AG09319 (cell line): ENCODE data around the gene SBDS.
"Not testable (repeated sequence)": the region's sequence is repeated elsewhere in the genome, so short reads cannot be mapped to it uniquely, and the experiment has no call there.

Experiments used
- DNase-seq: peaks from one replicate; pipeline ENCODE4 v3.0.0-alpha.2; 2010; ENCODE audit warnings: low read depth; ENCODE audit errors: extremely low read depth
- CTCF ChIP-seq: IDR thresholded peaks from 2 replicates; pipeline ENCODE4 v1.5.1; 2011; ENCODE audit warnings: low read depth, mild to moderate bottlenecking, inconsistent platforms, low read length, moderate library complexity

The SBDS gene

GRCh38 chr7:66995050-66995776 lies at the start of gene SBDS:
SBDS (minus strand) TSS chr7:66995586; CDS start chr7:66995417, 169 bp downstream.
- DNase-seq, result peak; percentile 96

DNA sequence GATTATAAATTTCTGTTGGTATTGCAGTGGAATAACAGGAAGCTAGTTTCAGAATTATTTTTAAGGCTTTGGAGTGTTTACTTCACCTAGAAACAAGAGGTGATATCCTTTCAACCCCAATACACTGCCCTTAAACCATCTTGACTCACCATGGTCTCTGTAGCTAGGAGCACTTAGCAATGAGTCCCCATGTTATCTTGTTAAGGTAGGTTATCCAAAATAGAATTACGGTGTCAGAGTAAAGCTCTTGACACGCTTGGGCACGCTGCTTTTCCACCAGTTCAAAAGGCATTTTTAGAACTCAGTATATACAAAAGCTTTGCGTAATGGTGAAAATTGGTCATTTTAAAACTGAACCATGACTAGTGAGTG lies 48.2 kb upstream of the SBDS start:
- DNase-seq, result not testable (repeated sequence)

DNA sequence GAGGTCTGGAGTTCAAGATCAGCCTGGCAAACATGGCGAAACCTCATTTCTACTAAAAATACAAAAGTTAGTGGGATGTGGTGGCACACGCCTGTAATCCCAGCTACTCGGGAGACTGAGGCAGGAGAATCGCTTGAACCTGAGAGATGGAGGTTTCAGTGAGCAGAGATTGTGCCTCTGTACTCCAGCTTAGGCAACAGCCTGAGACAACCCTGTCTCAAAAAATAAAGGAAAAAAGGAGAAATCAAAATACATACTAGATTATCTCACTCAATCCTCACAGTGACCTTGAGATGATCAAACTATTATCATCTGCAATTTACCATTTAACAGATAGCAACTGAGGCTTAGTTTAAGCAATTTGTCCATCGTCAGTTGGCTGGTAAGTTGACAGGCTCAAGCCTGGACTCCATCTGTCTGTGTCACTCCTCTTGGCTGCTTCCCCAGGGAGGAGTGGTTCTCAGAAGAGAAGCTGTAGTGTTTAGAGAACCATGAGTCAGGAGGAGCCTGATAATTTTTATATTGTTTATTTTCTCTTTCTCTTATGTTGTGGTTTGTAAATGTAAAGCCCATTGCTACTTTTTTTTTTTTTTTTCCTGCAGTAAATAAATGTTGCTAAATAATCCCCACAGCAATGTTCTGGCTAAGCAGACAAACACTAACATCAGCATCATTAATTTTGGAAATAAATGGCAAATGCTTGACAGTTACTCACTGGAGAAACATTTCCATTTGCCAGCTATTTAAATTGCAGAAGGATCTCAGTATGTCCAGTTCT lies 47.6 kb upstream of the SBDS start:
- peak; percentile 38 for DNase-seq

GRCh38 chr7:67040832-67041231 lies 45.4 kb upstream of the SBDS start:
- peak; percentile 19 for TF ChIP-seq CTCF

DNA sequence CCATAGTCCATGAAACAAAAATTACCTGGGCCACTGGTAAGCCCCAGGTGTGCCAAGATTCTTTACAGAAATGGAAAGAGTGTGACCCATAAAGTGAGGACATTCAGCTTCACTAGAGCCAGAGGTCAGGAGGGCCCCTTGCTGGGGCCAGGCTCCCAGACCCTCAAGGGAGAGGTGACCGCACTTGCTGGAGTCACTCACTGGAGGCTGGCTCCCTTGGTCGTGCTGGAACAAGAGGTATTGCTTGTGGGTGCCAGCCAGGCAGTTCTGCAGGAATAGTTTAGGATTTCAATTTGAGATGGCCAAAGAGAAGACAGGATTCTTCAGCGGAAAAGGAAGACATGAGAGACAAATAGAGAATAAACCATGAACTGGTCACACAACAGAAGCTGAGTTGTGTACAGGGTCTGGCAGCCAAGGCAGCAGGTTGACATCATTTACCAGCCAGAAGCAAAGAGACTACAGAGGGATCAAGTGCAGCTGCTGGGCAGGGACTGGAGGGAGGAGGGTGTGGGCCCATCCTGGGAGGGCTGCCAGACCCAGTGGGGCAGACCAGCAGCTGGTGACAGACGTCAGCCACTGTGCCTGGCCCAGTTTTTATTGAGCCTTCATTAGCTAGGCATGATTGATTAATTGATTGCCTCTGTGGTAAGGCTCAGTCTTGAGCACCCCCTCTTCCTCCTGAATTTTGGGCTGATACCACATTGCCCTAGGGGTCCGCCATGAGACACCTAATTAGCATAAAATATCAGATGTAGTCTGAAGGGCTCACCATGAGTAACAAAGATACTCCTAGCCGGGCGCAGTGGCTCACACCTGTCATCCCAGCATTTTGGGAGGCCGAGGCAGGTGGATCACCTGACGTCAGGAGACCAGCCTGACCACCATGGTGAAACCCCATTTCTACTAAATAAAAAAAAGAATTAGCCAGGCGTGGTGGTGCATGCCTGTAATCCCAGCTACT lies 41.3 kb upstream of the SBDS start:
- DNase-seq, result not testable (repeated sequence)

More at GRCh38 chr7:67040832-67041231, 45.4 kb upstream of the SBDS start:
- DNase-seq, result not testable (repeated sequence)

GRCh38 chr7:67033251-67033650 lies 37.9 kb upstream of the SBDS start:
- TF ChIP-seq CTCF, result no peak
- DNase-seq, result no peak

GRCh38 chr7:67031685-67032084 lies 36.3 kb upstream of the SBDS start:
- not testable (repeated sequence) for DNase-seq

DNA sequence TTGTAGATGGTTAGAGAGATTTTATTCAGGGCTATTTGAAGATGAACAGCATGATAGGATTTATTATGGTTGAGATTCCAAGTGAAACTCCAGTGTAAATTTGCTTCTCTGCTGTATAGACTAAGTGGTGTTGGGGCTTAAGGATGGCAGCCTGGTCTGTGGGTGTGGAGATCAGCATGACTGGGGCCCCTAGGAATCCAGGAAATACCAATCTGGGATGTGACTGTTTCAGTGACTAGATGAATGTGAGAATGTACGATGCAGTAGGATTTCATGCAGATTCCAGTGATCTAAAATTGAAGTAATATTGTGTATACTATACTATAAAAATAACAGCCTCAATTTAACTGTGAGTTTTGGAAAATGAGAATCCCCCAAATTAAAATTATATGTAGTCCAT lies 30.1 kb upstream of the SBDS start:
- not testable (repeated sequence) for DNase-seq

DNA sequence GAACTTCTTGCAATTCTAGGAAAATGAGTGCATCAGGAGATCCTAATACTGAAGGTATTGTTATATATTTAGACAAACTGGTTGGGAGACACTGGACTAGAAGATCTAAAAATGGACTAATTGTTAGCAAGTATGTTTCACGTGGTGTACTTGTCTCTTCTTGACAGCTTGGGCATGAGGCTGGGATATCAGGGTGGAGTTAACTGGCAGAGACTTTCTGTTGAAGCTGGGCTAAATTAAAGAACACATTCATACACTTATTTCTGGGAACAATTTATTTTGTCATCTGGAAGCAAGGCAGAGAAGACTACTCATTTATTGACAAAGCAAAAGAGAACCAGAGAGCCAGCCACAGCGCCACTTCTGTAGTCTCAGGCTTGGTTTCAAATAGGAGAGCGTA lies 27.1 kb upstream of the SBDS start:
- no peak for TF ChIP-seq CTCF
- DNase-seq, result no peak

GRCh38 chr7:67021260-67021659 lies 25.9 kb upstream of the SBDS start:
- no peak for TF ChIP-seq CTCF
- no peak for DNase-seq
